Activated naive CD8-positive, alpha-beta T cell (primary cell): ENCODE results near the gene CASD1.

Experiments used
- H3K27ac Mint-ChIP-seq: one replicate; pipeline ENCODE4 v1.8.0; 2021; ENCODE audit warnings: mixed read lengths
- H3K27me3 Mint-ChIP-seq: one replicate; pipeline ENCODE4 v1.8.0; 2021; ENCODE audit warnings: mixed read lengths
- H3K36me3 Mint-ChIP-seq: one replicate; pipeline ENCODE4 v1.8.0; 2021; ENCODE audit warnings: mixed read lengths
- H3K4me1 Mint-ChIP-seq: one replicate; pipeline ENCODE4 v1.8.0; 2021; ENCODE audit warnings: low read depth, mixed read lengths
- H3K4me3 Mint-ChIP-seq: one replicate; pipeline ENCODE4 v1.8.0; 2021; ENCODE audit warnings: mild to moderate bottlenecking, mixed read lengths
- H3K9me3 Mint-ChIP-seq: one replicate; pipeline ENCODE4 v1.8.0; 2021; ENCODE audit warnings: low read depth, mixed read lengths

CASD1 gene

GRCh38 chr7:94588075-94588474, 78.5 kb downstream of the CASD1 start:
- Mint-ChIP-seq H3K27me3 (no peaks in the 10 kb centered on the region), H3K36me3 (peaks cover 21% of the 10 kb centered on the region), H3K9me3 (no peaks in the 10 kb centered on the region), H3K4me3 (no peak overlapping the region), H3K4me1 (no peaks in the 10 kb centered on the region), H3K27ac (no peak overlapping the region)

DNA sequence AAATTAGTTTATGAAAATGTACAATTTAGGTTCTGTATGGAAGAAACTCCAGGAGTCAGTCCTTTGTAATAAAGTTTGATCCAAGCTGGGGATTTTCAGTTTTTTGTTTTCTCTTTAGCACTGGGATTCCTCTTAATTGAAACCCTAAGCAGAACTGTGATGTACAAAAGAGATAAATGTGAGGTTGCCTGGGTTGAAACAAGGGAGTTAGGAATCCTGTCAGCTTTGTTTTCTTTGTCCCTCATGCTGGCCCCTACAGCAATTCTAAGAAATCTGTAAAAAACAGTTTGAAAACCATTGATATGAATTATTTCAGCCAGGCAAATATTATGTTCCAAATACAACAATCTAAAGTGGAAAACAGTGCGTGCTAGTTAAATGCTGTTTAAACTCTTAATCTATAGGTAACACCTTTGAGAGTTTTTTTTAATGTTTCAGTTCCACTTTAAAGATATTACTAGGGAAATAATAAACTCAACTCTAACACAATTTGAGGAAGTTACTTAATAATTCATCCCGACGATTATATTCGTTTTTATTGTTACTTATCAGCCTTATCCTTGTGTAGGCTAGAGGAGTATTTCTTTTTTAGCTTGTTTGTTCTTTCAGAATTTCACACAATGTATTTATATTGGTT, 81.0 kb downstream of the CASD1 start:
- Mint-ChIP-seq H3K36me3 (peaks cover 18% of the 10 kb centered on the region), H3K9me3 (no peaks in the 10 kb centered on the region), H3K4me3 (no peak overlapping the region), H3K4me1 (no peaks in the 10 kb centered on the region), H3K27ac (no peak overlapping the region), H3K27me3 (no peaks in the 10 kb centered on the region)

DNA sequence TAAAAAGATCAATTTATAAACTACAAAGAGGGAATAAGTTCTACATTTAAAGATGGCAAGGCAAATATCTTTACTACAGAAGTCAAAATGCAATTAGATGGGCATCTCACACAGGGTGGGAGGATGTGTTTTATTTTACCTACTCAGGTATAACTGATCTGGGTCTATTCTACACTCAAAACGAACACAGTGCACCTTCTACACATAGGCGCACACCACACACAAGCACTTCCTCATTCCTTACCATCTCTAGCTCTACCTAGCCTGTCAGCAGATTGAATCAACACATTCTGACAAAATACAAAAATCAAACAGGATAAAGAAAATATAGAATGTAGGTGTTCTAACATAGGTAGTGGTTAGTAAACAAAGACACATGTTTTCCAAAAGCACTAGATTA, 81.6 kb downstream of the CASD1 start:
- peaks cover 18% of the 10 kb centered on the region for H3K36me3 Mint-ChIP-seq
- H3K27ac Mint-ChIP-seq, result no peak overlapping the region
- peaks cover 2% of the 10 kb centered on the region for H3K4me1 Mint-ChIP-seq
- H3K27me3 Mint-ChIP-seq, result no peaks in the 10 kb centered on the region
- H3K4me3 Mint-ChIP-seq, result no peak overlapping the region
- no peaks in the 10 kb centered on the region for H3K9me3 Mint-ChIP-seq

DNA sequence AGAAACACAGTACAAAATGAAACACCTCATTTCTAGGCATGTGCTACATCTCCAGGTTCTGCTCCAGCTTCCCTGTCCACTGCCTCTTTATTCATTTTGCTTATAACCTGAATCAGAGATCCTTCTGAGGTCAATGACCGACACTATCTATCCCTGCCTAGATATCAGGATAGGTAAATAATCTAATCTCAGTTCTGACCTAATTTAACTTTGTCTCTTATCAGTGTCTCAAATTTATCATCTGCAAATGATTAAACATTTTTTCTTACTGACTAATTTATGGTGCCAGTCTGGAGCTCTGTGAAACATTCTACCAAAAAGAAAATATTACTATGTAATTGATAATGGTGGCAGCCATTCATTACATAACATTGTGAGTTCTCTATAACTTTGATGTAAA, 85.3 kb downstream of the CASD1 start:
- no peaks in the 10 kb centered on the region for H3K9me3 Mint-ChIP-seq
- H3K27ac Mint-ChIP-seq, result no peak overlapping the region
- no peaks in the 10 kb centered on the region for H3K27me3 Mint-ChIP-seq
- peaks cover 2% of the 10 kb centered on the region for H3K4me1 Mint-ChIP-seq
- no peak overlapping the region for H3K4me3 Mint-ChIP-seq
- H3K36me3 Mint-ChIP-seq, result peaks cover 2% of the 10 kb centered on the region

DNA sequence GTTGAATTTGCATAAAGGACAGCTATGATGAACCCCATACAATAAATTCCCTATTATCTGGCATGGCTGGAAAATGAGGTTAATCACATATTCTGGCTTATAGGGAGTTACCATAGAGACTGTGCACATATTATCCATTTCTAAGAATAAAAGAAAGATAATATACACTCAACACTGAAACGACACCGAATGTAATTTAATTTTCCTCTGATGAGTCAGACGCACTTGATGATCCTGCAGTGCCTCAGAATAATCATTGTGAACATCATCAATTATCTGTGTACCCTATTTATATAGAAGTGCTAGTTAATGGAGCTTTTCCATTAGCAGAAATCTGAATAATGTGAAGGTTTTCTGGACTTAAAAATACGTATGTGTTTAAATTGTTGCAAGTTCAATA, 86.1 kb downstream of the CASD1 start:
- Mint-ChIP-seq H3K4me1 (peaks cover 2% of the 10 kb centered on the region), H3K27me3 (no peaks in the 10 kb centered on the region), H3K36me3 (peaks cover 2% of the 10 kb centered on the region), H3K27ac (no peak overlapping the region), H3K4me3 (no peak overlapping the region), H3K9me3 (no peaks in the 10 kb centered on the region)

DNA sequence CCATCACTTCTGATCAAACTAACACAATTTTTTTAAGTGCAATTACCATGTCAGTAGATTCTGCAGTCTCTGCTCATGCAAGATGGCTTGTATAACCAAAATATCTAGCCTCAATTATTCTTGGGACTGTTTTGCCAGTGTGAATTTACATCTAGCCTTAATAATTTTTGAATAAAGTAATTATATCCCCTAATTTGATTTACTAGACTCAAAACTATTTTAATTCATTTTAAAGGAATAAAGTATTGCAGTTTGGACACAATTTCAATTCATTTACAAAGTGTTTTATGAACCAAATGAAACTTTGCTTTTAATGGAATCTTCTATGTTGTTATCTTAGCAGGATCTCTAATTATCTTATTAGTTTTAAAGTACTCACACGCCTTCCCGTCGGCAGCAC, 90.7 kb downstream of the CASD1 start:
- Mint-ChIP-seq H3K27ac (no peak overlapping the region), H3K4me3 (no peak overlapping the region), H3K9me3 (no peaks in the 10 kb centered on the region), H3K27me3 (no peaks in the 10 kb centered on the region), H3K36me3 (peaks cover 2% of the 10 kb centered on the region), H3K4me1 (peaks cover 2% of the 10 kb centered on the region)

DNA sequence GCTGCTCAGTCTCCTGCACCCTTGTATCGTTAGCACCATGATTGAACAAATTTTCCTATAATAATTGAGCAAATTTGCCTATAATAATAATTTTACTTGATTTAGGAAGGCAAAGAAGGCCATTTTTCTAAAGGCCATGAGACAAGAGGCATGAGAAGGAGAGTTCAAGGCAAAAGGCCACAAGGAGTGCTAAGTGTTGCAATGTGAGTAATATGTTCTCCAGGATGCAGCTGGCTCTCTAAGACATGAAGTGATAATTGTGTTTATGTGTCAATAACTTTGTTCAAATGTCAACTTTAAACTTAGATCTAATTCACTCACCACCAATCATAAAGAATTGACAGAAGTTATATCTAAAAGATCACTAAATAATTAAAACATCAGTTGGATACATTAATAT, 92.6 kb downstream of the CASD1 start:
- no peak overlapping the region for H3K27ac Mint-ChIP-seq
- no peaks in the 10 kb centered on the region for H3K4me1 Mint-ChIP-seq
- peaks cover 1% of the 10 kb centered on the region for H3K27me3 Mint-ChIP-seq
- no peak overlapping the region for H3K4me3 Mint-ChIP-seq
- H3K9me3 Mint-ChIP-seq, result peaks cover 7% of the 10 kb centered on the region
- H3K36me3 Mint-ChIP-seq, result peaks cover 2% of the 10 kb centered on the region

DNA sequence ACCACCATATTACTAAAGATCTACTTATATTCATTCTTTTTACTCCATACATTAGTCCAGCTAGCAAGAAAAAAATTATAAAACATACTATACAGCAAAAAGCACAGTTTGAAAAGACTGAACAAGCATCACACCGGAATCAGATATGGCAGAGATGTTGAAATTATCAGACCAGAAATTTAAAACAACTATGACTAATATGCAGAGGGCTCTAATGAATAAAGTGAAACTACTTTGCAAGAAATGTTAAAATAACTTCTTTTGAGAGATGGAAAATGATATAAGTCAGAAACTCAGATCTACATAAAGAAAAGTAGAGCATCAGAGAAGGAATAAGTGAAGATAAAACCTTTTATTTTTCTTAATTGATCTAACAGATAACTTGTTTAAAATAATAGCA, 95.4 kb downstream of the CASD1 start:
- Mint-ChIP-seq H3K36me3 (peaks cover 2% of the 10 kb centered on the region), H3K4me1 (no peaks in the 10 kb centered on the region), H3K9me3 (peaks cover 12% of the 10 kb centered on the region), H3K4me3 (no peak overlapping the region), H3K27me3 (peaks cover 11% of the 10 kb centered on the region), H3K27ac (no peak overlapping the region)
